ENCODE measurements around the gene LRRC28. TPM values are rescaled to one million over a fixed set of nuclear protein-coding genes. Genes with fewer than 3 reads are reported as not detected.

Gene LRRC28
- total and polyA plus RNA-seq, 2 donors (not counting 1 experiment from before 2014, with no cell fraction given), result 20.1 to 23.8 TPM

DNA sequence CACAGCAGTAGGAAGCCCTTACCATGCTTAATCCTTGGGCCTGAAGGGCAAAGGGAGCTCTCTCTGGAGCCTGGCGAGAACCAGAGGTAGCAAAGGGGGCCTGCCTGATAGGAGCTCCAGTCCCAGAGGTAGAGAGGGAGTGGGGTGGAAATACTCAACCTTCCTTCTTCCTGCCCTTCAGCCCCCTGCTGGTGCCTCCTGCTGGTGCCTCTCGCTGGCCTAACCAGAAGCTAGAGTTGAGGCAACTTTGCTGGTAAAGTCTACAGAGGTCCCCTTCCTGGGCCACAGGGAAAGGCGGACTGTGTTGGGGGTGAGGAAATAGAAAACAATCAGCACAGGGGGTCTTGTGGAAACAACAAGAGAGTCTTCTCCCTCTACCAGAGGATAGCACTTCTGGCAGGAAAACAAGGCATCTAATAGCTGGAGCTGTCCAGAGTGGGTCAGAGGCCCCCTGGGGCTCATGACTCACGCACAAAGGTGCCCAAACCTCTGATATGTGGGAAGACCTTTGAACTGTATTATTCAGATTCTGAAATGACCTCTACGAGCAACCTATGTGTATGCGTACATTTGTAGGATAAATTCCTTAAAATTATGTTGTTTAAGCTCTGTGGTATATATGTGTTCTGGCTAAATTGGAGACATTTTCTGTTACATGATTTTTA, 133.9 kb downstream of the LRRC28 start:
- no peak for DNase-seq (ENCODE audit: low read depth in 2 of 2)
- no peaks in the 10 kb centered on the region for H3K36me3 ChIP-seq (ENCODE audit: control insufficient read depth, insufficient read depth, low read length)
- peaks cover 3% of the 10 kb centered on the region for H3K4me1 ChIP-seq (ENCODE audit: control insufficient read depth, extremely low read depth, insufficient read depth, low read length)
- no peaks in the 10 kb centered on the region for H4K20me1 ChIP-seq (ENCODE audit: control insufficient read depth, extremely low read depth, insufficient read depth, low read length)
- no peak overlapping the region for H2AFZ ChIP-seq (ENCODE audit: low read length)
- H3K4me2 ChIP-seq (ENCODE audit: extremely low read depth, insufficient read depth, low read length), result no peak overlapping the region
- no peak overlapping the region for H3K4me3 ChIP-seq (replicated peaks in 1 of 4; ENCODE audit: control extremely low read depth in 1 of 4, insufficient read depth in 1 of 4, low read depth in 3 of 4, low read length in 4 of 4)
- no peaks in the 10 kb centered on the region for H3K79me2 ChIP-seq (ENCODE audit: control insufficient read depth, insufficient read depth, low read length)
- TF ChIP-seq CTCF (conservative IDR thresholded peaks at IDR 0.05 in 1 of 2, IDR thresholded peaks at IDR 0.05 in 1 of 2; ENCODE audit: low read depth in 1 of 2, low read length in 2 of 2) (no peak), EZH2 (IDR thresholded peaks at IDR 0.05; ENCODE audit: low read length, missing control alignments) (no peak)
- no peaks in the 10 kb centered on the region for H3K9me3 ChIP-seq (ENCODE audit: control insufficient read depth, insufficient read depth, low read depth, low read length)
- no peaks in the 10 kb centered on the region for H3K27me3 ChIP-seq (ENCODE audit: control insufficient read depth, insufficient read depth, low read length)
- H3K27ac ChIP-seq (ENCODE audit: insufficient read depth, low read length), result no peak overlapping the region
- no peak overlapping the region for H3K9ac ChIP-seq (ENCODE audit: insufficient read depth, low read length)

DNA sequence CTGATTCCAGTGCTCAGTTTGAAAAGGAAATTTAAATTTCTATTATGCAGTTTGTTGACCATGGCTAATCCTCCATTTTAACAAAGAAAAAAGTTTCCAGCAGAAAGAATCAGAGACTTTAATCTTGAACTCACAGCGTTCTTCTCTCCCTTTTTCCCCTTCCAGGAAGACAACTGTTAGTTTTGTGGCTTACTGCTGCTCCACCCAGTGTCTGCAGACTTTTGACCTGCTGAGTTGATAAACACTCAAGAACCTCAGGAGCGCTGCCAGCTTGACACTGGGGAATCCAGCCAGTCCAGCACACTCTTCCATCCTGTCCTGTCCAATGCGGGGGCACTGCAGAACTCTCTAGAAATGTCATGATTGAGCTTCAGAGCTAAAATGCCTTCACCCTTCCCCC, 134.6 kb downstream of the LRRC28 start:
- no peaks in the 10 kb centered on the region for H3K79me2 ChIP-seq (ENCODE audit: control insufficient read depth, insufficient read depth, low read length)
- no peaks in the 10 kb centered on the region for H3K9me3 ChIP-seq (ENCODE audit: control insufficient read depth, insufficient read depth, low read depth, low read length)
- no peaks in the 10 kb centered on the region for H4K20me1 ChIP-seq (ENCODE audit: control insufficient read depth, extremely low read depth, insufficient read depth, low read length)
- no peak overlapping the region for H3K27ac ChIP-seq (ENCODE audit: insufficient read depth, low read length)
- DNase-seq (ENCODE audit: low read depth in 2 of 2), result peak; percentile 68 to 72
- peaks cover 3% of the 10 kb centered on the region for H3K4me1 ChIP-seq (ENCODE audit: control insufficient read depth, extremely low read depth, insufficient read depth, low read length)
- no peak overlapping the region for H3K4me2 ChIP-seq (ENCODE audit: extremely low read depth, insufficient read depth, low read length)
- no peak overlapping the region for H2AFZ ChIP-seq (ENCODE audit: low read length)
- H3K4me3 ChIP-seq (replicated peaks in 1 of 4; ENCODE audit: control extremely low read depth in 1 of 4, insufficient read depth in 1 of 4, low read depth in 3 of 4, low read length in 4 of 4), result no peak overlapping the region
- H3K9ac ChIP-seq (ENCODE audit: insufficient read depth, low read length), result no peak overlapping the region
- no peaks in the 10 kb centered on the region for H3K27me3 ChIP-seq (ENCODE audit: control insufficient read depth, insufficient read depth, low read length)
- H3K36me3 ChIP-seq (ENCODE audit: control insufficient read depth, insufficient read depth, low read length), result no peaks in the 10 kb centered on the region
- TF ChIP-seq EZH2 (IDR thresholded peaks at IDR 0.05; ENCODE audit: low read length, missing control alignments), result no peak
- no peak for TF ChIP-seq CTCF (conservative IDR thresholded peaks at IDR 0.05 in 1 of 2, IDR thresholded peaks at IDR 0.05 in 1 of 2; ENCODE audit: low read depth in 1 of 2, low read length in 2 of 2)

- Histone ChIP-seq H3K27me3 (ENCODE audit: control insufficient read depth, insufficient read depth, low read length) (no peaks in the 10 kb centered on the region), H3K9ac (ENCODE audit: insufficient read depth, low read length) (no peak overlapping the region), H3K27ac (ENCODE audit: insufficient read depth, low read length) (no peak overlapping the region), H2AFZ (ENCODE audit: low read length) (no peak overlapping the region), H3K36me3 (ENCODE audit: control insufficient read depth, insufficient read depth, low read length) (no peaks in the 10 kb centered on the region), H3K9me3 (ENCODE audit: control insufficient read depth, insufficient read depth, low read depth, low read length) (no peaks in the 10 kb centered on the region), H3K79me2 (ENCODE audit: control insufficient read depth, insufficient read depth, low read length) (no peaks in the 10 kb centered on the region), H3K4me3 (replicated peaks in 1 of 4; ENCODE audit: control extremely low read depth in 1 of 4, insufficient read depth in 1 of 4, low read depth in 3 of 4, low read length in 4 of 4) (no peak overlapping the region), H3K4me2 (ENCODE audit: extremely low read depth, insufficient read depth, low read length) (no peak overlapping the region), H4K20me1 (ENCODE audit: control insufficient read depth, extremely low read depth, insufficient read depth, low read length) (no peaks in the 10 kb centered on the region), H3K4me1 (ENCODE audit: control insufficient read depth, extremely low read depth, insufficient read depth, low read length) (peaks cover 3% of the 10 kb centered on the region)
- no peak for TF ChIP-seq CTCF (conservative IDR thresholded peaks at IDR 0.05 in 1 of 2, IDR thresholded peaks at IDR 0.05 in 1 of 2; ENCODE audit: low read depth in 1 of 2, low read length in 2 of 2)
- no peak for TF ChIP-seq EZH2 (IDR thresholded peaks at IDR 0.05; ENCODE audit: low read length, missing control alignments)
- no peak for DNase-seq (ENCODE audit: low read depth in 2 of 2)
Observed at GRCh38 chr15:99386391-99386790, 135.1 kb downstream of the LRRC28 start.
